GM12878 (cell line): Measurements from ENCODE around the gene CDC42BPA. TPM values are rescaled to one million over a fixed set of nuclear protein-coding genes. Genes with fewer than 3 reads are reported as not detected.

Experiments used
- ATAC-seq: fragments of 200-7000 bp; cut with Tn5 transposase; 3 replicates; pipeline ENCODE4 v1.9.1; 2020; ENCODE audit warnings: mild to moderate bottlenecking, moderate library complexity
- BruUV-seq: library from RNA; stranded (reverse); fragments of 400-500 nt; replicated peaks from 2 replicates; lab custom pipeline; 2021; lab: Mats Ljungman, UMichigan
- CTCF ChIA-PET: fragments of 300-600 bp; sonication (Branson Sonifier 250); formaldehyde crosslinking; extraction: SDS; loops from one replicate; lab custom pipeline; 2021; ENCODE audit warnings: inconsistent platforms; lab: Yijun Ruan, JAX
- POLR2A ChIA-PET: fragments of 350-600 bp; formaldehyde crosslinking; extraction: SDS; loops from one replicate; lab custom pipeline; 2021; ENCODE audit warnings: inconsistent platforms; lab: Charles Lee
- RAD21 ChIA-PET: fragments of 300-600 bp; sonication (Branson Sonifier 250); formaldehyde crosslinking; loops from one replicate; lab custom pipeline; 2023; ENCODE audit warnings: antibody characterized with exemption; ENCODE audit not compliant: unreplicated experiment; lab: Charles Lee
- SMC1A ChIA-PET: fragments of 300-600 bp; sonication (Branson Sonifier 250); formaldehyde crosslinking; loops from one replicate; lab custom pipeline; 2023; ENCODE audit not compliant: unreplicated experiment, uncharacterized antibody; lab: Charles Lee
- DNase-seq: peaks from one replicate; pipeline ENCODE4 v3.0.0-alpha.2; 2011; ENCODE audit warnings: low read depth, low spot score
- FAIRE-seq: peaks from 3 replicates; lab custom pipeline; 2011; peaks lifted over from hg19 to GRCh38; lab: Jason Lieb, UNC
- H2AFZ ChIP-seq: 2 replicates; pipeline ENCODE4 v1.6.0; 2011; ENCODE audit warnings: low read depth, low read length, control low read depth; ENCODE audit not compliant: control insufficient read depth
- H3K27ac ChIP-seq: 2 replicates; pipeline ENCODE4 v1.5.1; 2011; ENCODE audit warnings: control low read depth; ENCODE audit not compliant: control insufficient read depth, insufficient read depth
- H3K27me3 ChIP-seq, 2 experiments: replicated peaks in 1 of 2; 2 replicates each; pipeline versions ENCODE4 v1.6.0 to v1.6.1; 2011; ENCODE audit warnings: low read length in 1 of 2; ENCODE audit not compliant: control insufficient read depth in 2 of 2, insufficient read depth in 2 of 2
- H3K36me3 ChIP-seq, 2 experiments: 2 replicates each; pipeline ENCODE4 v1.5.1; 2011; ENCODE audit warnings: low read length in 1 of 2; ENCODE audit not compliant: control insufficient read depth in 2 of 2, insufficient read depth in 2 of 2
- H3K4me1 ChIP-seq: 2 replicates; pipeline ENCODE4 v1.6.1; 2011; ENCODE audit warnings: mild to moderate bottlenecking, low read length, moderate library complexity, mixed read lengths; ENCODE audit not compliant: control insufficient read depth, insufficient read depth
- H3K4me2 ChIP-seq: 2 replicates; pipeline ENCODE4 v1.6.0; 2011; ENCODE audit warnings: control low read depth; ENCODE audit not compliant: control insufficient read depth, insufficient read depth
- H3K4me3 ChIP-seq: fragments of 200-600 bp; sonication (generic); 2 replicates; pipeline ENCODE4 v1.5.1; 2016
- H3K79me2 ChIP-seq: 2 replicates; pipeline ENCODE4 v1.6.0; 2011; ENCODE audit warnings: low read length; ENCODE audit not compliant: control insufficient read depth, insufficient read depth
- H3K9ac ChIP-seq: 2 replicates; pipeline ENCODE4 v1.8.0; 2011; ENCODE audit warnings: low read length, control low read depth, mixed read lengths; ENCODE audit not compliant: control insufficient read depth, insufficient read depth
- H3K9me3 ChIP-seq: replicated peaks from 3 replicates; pipeline ENCODE4 v1.5.1; 2011; ENCODE audit warnings: mild to moderate bottlenecking, low read length; ENCODE audit not compliant: control insufficient read depth, insufficient read depth
- H4K20me1 ChIP-seq: 2 replicates; pipeline ENCODE4 v1.6.0; 2011; ENCODE audit not compliant: control insufficient read depth, insufficient read depth
- ETV6 ChIP-seq, 2 experiments: fragments of 450-650 bp in 1 of 2; IDR thresholded peaks in 1 of 2; conservative IDR thresholded peaks in 1 of 2; 2 replicates each; pipeline ENCODE4 v1.6.1; 2014; ENCODE audit warnings: antibody characterized with exemption in 1 of 2, borderline replicate concordance in 1 of 2, low read depth in 1 of 2, mild to moderate bottlenecking in 1 of 2, moderate library complexity in 1 of 2
- HCFC1 ChIP-seq: fragments of 150-350 bp; IDR thresholded peaks from 2 replicates; pipeline ENCODE4 v1.6.1; 2014; ENCODE audit warnings: low read length
- HSF1 ChIP-seq: fragments of 150-350 bp; IDR thresholded peaks from 2 replicates; pipeline ENCODE4 v1.6.1; 2014; ENCODE audit warnings: mild to moderate bottlenecking, low read depth, low read length
- MYC ChIP-seq: IDR thresholded peaks from 2 replicates; pipeline ENCODE4 v1.6.1; 2011; ENCODE audit warnings: mild to moderate bottlenecking, low read length, moderate library complexity, inconsistent platforms; ENCODE audit not compliant: insufficient read depth, insufficient replicate concordance, insufficient read length, severe bottlenecking
- SP1 ChIP-seq: IDR thresholded peaks from one replicate; pipeline ENCODE4 v1.6.1; 2011; ENCODE audit warnings: low read depth, low read length
- TCF3 ChIP-seq: IDR thresholded peaks from 2 replicates; pipeline ENCODE4 v1.6.1; 2012; ENCODE audit warnings: low read depth, mild to moderate bottlenecking, low read length, borderline replicate concordance; ENCODE audit not compliant: insufficient read depth
- WRNIP1 ChIP-seq: IDR thresholded peaks from 2 replicates; pipeline ENCODE4 v1.6.1; 2011; ENCODE audit warnings: low read depth, low read length, improper control_type of control experiment, borderline replicate concordance
- WGBS: methylation state at CpG from one replicate; pipeline ENCODE4 v1.1.6; 2016; ENCODE audit warnings: low lambda C conversion rate; ENCODE audit not compliant: insufficient replicate concordance, insufficient coverage; ENCODE audit errors: missing lambda C conversion rate; 5-methylcytosine and 5-hydroxymethylcytosine counted together
- in situ Hi-C: fragments of 300-500 bp; cut with MboI; formaldehyde crosslinking; loops from 9 replicates; pipeline ENCODE4 v1.14.3; 2018; ENCODE audit warnings: mixed read lengths
- intact Hi-C: fragments of 100-400 bp; cut with micrococcal nuclease; formaldehyde crosslinking; loops from one replicate; pipeline ENCODE4 v1.14.2; 2022; ENCODE audit not compliant: unreplicated experiment
- polyA plus RNA-seq, 11 experiments: library from polyadenylated mRNA; depleted of rRNA in 4 of 11; unstranded in 6 of 11; stranded (reverse) in 5 of 11; fragments of >200 nt; fragmentation: Nextera tagmentation in 4 of 11; fragmentation: Illumina TruSeq in 1 of 11; extraction: Ambion mirVana in 4 of 11; extraction: Trizol in 1 of 11; gene quantifications; 1 replicate in 1 of 11; 2 replicates in 10 of 11; pipeline versions ENCODE4 v1.2.1 to v1.2.3, GENCODE V29; 2011 to 2016; ENCODE audit warnings: inconsistent platforms in 2 of 11, missing spikeins in 2 of 11, low read depth in 1 of 11
- total RNA-seq, 4 experiments: library from RNA; depleted of rRNA in 3 of 4; stranded (reverse); fragments of >200 nt in 3 of 4; fragmentation: Illumina TruSeq in 1 of 4; extraction: Trizol in 1 of 4; gene quantifications; 2 replicates each; pipeline versions ENCODE4 v1.2.1 to v1.2.3, GENCODE V29; 2013 to 2021
- TF ChIP-seq, protein P1 (sequence below): fragments of 450-650 bp; IDR thresholded peaks from 2 replicates; pipeline ENCODE4 v1.6.1; 2017; ENCODE audit warnings: mild to moderate bottlenecking, low read depth, inconsistent platforms; ENCODE audit not compliant: poor library complexity, severe bottlenecking

Gene CDC42BPA
- total and polyA plus RNA-seq, 10 of the 15 experiments (the other 5 are each of a cell fraction or from before 2014, with no cell fraction given) = 0.02 to 0.52 (median 0.10) TPM

DNA sequence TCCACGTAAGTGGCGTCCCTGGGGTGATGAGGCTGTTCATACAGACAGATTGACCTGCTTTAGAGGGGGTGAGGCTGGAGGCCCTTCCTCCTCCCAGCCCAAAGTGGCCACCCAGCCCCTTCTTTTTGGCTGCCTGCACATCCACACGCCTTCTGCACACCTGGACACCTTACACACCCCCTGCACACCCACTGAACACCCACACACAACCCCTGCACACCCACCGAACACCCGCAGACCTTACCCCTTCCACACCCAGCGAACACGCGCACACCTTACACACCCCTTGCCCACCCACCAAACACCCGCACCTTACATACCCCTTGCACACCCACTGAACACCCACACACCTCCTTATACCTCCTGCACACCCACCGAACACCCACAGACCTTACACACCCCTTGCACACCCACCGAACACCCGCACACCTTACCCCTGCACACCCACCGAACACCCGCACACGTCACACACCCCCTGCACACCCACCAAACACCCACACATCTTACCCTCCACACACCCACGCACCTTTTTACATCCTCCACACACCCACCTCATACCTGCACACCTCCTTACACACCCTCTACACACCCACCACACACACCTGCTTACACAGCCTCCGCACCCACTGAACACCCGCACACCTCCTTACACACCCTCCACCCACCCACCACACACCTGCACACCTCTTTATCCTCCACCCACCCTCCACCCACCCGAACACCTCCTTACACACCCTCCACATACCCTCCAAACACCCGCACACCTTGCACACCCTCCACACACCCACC lies 340.5 kb downstream of the CDC42BPA start:
- no peaks in the 10 kb centered on the region for H3K79me2 ChIP-seq

More for the DNA sequence above, 340.5 kb downstream of the CDC42BPA start:
- Histone ChIP-seq H3K27me3 (no peaks in the 10 kb centered on the region), H2AFZ (no peak overlapping the region), H3K9ac (no peak overlapping the region), H3K27ac (no peak overlapping the region), H4K20me1 (no peaks in the 10 kb centered on the region), H3K4me1 (no peaks in the 10 kb centered on the region), H3K4me3 (no peak overlapping the region), H3K4me2 (no peak overlapping the region), H3K9me3 (no peaks in the 10 kb centered on the region), H3K36me3 (no peaks in the 10 kb centered on the region; a peak in 1 of 4 replicates)
- ChIA-PET RAD21 (no interaction called here), POLR2A (no interaction called here), SMC1A (no interaction called here), CTCF (no interaction called here)
- intact Hi-C loops = no loop called here
- in situ Hi-C loops = no loop called here
- ATAC-seq = no peak
- DNase-seq = no peak
- FAIRE-seq = no peak
- TF ChIP-seq HSF1 = no peak
- TF ChIP-seq MYC = no peak
- TF ChIP-seq, protein P1, sequence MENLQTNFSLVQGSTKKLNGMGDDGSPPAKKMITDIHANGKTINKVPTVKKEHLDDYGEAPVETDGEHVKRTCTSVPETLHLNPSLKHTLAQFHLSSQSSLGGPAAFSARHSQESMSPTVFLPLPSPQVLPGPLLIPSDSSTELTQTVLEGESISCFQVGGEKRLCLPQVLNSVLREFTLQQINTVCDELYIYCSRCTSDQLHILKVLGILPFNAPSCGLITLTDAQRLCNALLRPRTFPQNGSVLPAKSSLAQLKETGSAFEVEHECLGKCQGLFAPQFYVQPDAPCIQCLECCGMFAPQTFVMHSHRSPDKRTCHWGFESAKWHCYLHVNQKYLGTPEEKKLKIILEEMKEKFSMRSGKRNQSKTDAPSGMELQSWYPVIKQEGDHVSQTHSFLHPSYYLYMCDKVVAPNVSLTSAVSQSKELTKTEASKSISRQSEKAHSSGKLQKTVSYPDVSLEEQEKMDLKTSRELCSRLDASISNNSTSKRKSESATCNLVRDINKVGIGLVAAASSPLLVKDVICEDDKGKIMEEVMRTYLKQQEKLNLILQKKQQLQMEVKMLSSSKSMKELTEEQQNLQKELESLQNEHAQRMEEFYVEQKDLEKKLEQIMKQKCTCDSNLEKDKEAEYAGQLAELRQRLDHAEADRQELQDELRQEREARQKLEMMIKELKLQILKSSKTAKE = no peak
- TF ChIP-seq SP1 = no peak
- TF ChIP-seq WRNIP1 = no peak
- no peak for TF ChIP-seq ETV6 (conservative IDR thresholded peaks at IDR 0.05 in 1 of 2, IDR thresholded peaks at IDR 0.05 in 1 of 2; ENCODE audit: borderline replicate concordance in 1 of 2, low read depth in 1 of 2)
- no peak for TF ChIP-seq HCFC1
- TF ChIP-seq TCF3 = no peak
- BruUV-seq = no TSS peak
- WGBS = 75% methylated on average over 20 of the region's 20 CpGs
